DND-41 (cell line): ENCODE results near the gene RPL23.

Experiments
- EZH2 ChIP-seq: IDR thresholded peaks from 3 replicates; pipeline ENCODE4 v1.6.1; 2012; ENCODE audit warnings: borderline replicate concordance, low read depth, mild to moderate bottlenecking, moderate library complexity, low read length, inconsistent platforms; ENCODE audit not compliant: severe bottlenecking
- TF ChIP-seq, protein P1 (sequence below): IDR thresholded peaks from 2 replicates; pipeline ENCODE4 v1.5.1; 2012; ENCODE audit warnings: borderline replicate concordance, low read length, moderate library complexity, mild to moderate bottlenecking; ENCODE audit not compliant: poor library complexity, severe bottlenecking; ENCODE audit errors: extremely low read depth

DNA sequence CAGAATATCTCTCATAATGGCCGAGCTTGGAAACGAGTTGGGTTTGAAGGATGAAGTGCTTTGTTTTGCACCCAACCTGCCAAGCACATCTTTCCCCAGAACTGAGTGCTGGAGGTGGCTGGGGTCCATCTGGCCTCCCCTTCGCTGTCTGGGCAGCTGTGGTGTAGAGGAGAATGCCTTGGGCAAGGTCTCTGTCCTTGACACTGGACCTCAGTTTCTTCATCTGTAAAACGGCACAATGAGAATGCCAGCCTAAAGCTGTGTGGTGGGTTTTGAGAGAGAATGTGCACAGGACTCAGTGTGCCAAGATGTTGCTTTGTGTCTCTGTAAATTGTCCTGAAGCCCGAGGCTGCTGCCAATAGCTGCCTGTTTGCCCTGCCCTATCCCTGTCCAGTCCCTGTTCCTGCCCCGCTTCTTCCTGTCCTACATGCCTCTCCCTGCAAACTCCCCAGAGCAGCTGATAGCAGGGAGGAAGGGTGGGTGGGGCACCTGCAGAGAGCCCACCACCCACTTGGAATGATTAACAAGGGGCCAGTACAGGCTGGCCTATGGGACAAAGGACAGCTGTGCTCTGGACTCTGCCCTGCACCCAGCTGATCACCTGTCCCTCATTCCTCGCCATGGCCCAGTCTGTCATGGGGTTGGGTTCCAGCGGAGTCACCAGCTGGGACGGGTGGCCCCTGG is 31.7 kb upstream of the RPL23 start:
- TF ChIP-seq, protein P1, sequence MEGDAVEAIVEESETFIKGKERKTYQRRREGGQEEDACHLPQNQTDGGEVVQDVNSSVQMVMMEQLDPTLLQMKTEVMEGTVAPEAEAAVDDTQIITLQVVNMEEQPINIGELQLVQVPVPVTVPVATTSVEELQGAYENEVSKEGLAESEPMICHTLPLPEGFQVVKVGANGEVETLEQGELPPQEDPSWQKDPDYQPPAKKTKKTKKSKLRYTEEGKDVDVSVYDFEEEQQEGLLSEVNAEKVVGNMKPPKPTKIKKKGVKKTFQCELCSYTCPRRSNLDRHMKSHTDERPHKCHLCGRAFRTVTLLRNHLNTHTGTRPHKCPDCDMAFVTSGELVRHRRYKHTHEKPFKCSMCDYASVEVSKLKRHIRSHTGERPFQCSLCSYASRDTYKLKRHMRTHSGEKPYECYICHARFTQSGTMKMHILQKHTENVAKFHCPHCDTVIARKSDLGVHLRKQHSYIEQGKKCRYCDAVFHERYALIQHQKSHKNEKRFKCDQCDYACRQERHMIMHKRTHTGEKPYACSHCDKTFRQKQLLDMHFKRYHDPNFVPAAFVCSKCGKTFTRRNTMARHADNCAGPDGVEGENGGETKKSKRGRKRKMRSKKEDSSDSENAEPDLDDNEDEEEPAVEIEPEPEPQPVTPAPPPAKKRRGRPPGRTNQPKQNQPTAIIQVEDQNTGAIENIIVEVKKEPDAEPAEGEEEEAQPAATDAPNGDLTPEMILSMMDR = no peak
- TF ChIP-seq EZH2 = no peak
